GM12878 (cell line): Measurements from ENCODE around the gene PIR. TPM values are rescaled to one million over a fixed set of nuclear protein-coding genes. Genes with fewer than 3 reads are reported as not detected.

Experiments
- ATAC-seq: fragments of 200-7000 bp; cut with Tn5 transposase; 3 replicates; pipeline ENCODE4 v1.9.1; 2020; ENCODE audit warnings: mild to moderate bottlenecking, moderate library complexity
- BruUV-seq: library from RNA; stranded (reverse); fragments of 400-500 nt; replicated peaks from 2 replicates; lab custom pipeline; 2021; lab: Mats Ljungman, UMichigan
- CTCF ChIA-PET: fragments of 300-600 bp; sonication (Branson Sonifier 250); formaldehyde crosslinking; extraction: SDS; loops from one replicate; lab custom pipeline; 2021; ENCODE audit warnings: inconsistent platforms; lab: Yijun Ruan, JAX
- POLR2A ChIA-PET: fragments of 350-600 bp; formaldehyde crosslinking; extraction: SDS; loops from one replicate; lab custom pipeline; 2021; ENCODE audit warnings: inconsistent platforms; lab: Charles Lee
- RAD21 ChIA-PET: fragments of 300-600 bp; sonication (Branson Sonifier 250); formaldehyde crosslinking; loops from one replicate; lab custom pipeline; 2023; ENCODE audit warnings: antibody characterized with exemption; ENCODE audit not compliant: unreplicated experiment; lab: Charles Lee
- SMC1A ChIA-PET: fragments of 300-600 bp; sonication (Branson Sonifier 250); formaldehyde crosslinking; loops from one replicate; lab custom pipeline; 2023; ENCODE audit not compliant: unreplicated experiment, uncharacterized antibody; lab: Charles Lee
- DNase-seq: peaks from one replicate; pipeline ENCODE4 v3.0.0-alpha.2; 2011; ENCODE audit warnings: low read depth, low spot score
- FAIRE-seq: peaks from 3 replicates; lab custom pipeline; 2011; peaks lifted over from hg19 to GRCh38; lab: Jason Lieb, UNC
- H2AFZ ChIP-seq: 2 replicates; pipeline ENCODE4 v1.6.0; 2011; ENCODE audit warnings: low read depth, low read length, control low read depth; ENCODE audit not compliant: control insufficient read depth
- H3K27ac ChIP-seq: 2 replicates; pipeline ENCODE4 v1.5.1; 2011; ENCODE audit warnings: control low read depth; ENCODE audit not compliant: control insufficient read depth, insufficient read depth
- H3K27me3 ChIP-seq, 2 experiments: replicated peaks in 1 of 2; 2 replicates each; pipeline versions ENCODE4 v1.6.0 to v1.6.1; 2011; ENCODE audit warnings: low read length in 1 of 2; ENCODE audit not compliant: control insufficient read depth in 2 of 2, insufficient read depth in 2 of 2
- H3K36me3 ChIP-seq, 2 experiments: 2 replicates each; pipeline ENCODE4 v1.5.1; 2011; ENCODE audit warnings: low read length in 1 of 2; ENCODE audit not compliant: control insufficient read depth in 2 of 2, insufficient read depth in 2 of 2
- H3K4me1 ChIP-seq: 2 replicates; pipeline ENCODE4 v1.6.1; 2011; ENCODE audit warnings: mild to moderate bottlenecking, low read length, moderate library complexity, mixed read lengths; ENCODE audit not compliant: control insufficient read depth, insufficient read depth
- H3K4me2 ChIP-seq: 2 replicates; pipeline ENCODE4 v1.6.0; 2011; ENCODE audit warnings: control low read depth; ENCODE audit not compliant: control insufficient read depth, insufficient read depth
- H3K4me3 ChIP-seq: fragments of 200-600 bp; sonication (generic); 2 replicates; pipeline ENCODE4 v1.5.1; 2016
- H3K79me2 ChIP-seq: 2 replicates; pipeline ENCODE4 v1.6.0; 2011; ENCODE audit warnings: low read length; ENCODE audit not compliant: control insufficient read depth, insufficient read depth
- H3K9ac ChIP-seq: 2 replicates; pipeline ENCODE4 v1.8.0; 2011; ENCODE audit warnings: low read length, control low read depth, mixed read lengths; ENCODE audit not compliant: control insufficient read depth, insufficient read depth
- H3K9me3 ChIP-seq: replicated peaks from 3 replicates; pipeline ENCODE4 v1.5.1; 2011; ENCODE audit warnings: mild to moderate bottlenecking, low read length; ENCODE audit not compliant: control insufficient read depth, insufficient read depth
- H4K20me1 ChIP-seq: 2 replicates; pipeline ENCODE4 v1.6.0; 2011; ENCODE audit not compliant: control insufficient read depth, insufficient read depth
- BCL3 ChIP-seq: IDR thresholded peaks from 2 replicates; pipeline ENCODE4 v1.6.1; 2011; ENCODE audit warnings: borderline replicate concordance, low read depth, mild to moderate bottlenecking, moderate library complexity, low read length; ENCODE audit not compliant: insufficient read depth, poor library complexity, severe bottlenecking
- CEBPZ ChIP-seq: fragments of 150-350 bp; IDR thresholded peaks from 2 replicates; pipeline ENCODE4 v1.6.1; 2016; ENCODE audit warnings: low read depth, low read length
- E2F8 ChIP-seq: fragments of 450-650 bp; IDR thresholded peaks from 2 replicates; pipeline ENCODE4 v1.6.1; 2018; ENCODE audit warnings: mild to moderate bottlenecking, low read depth, moderate library complexity; ENCODE audit not compliant: partially characterized antibody
- ESRRA ChIP-seq: IDR thresholded peaks from 2 replicates; pipeline ENCODE4 v1.6.1; 2012; ENCODE audit warnings: mild to moderate bottlenecking, low read length, improper control_type of control experiment
- HDGF ChIP-seq: fragments of 450-650 bp; IDR thresholded peaks from 2 replicates; pipeline ENCODE4 v1.6.1; 2016; ENCODE audit warnings: antibody characterized with exemption
- MYC ChIP-seq: IDR thresholded peaks from 2 replicates; pipeline ENCODE4 v1.6.1; 2011; ENCODE audit warnings: mild to moderate bottlenecking, low read length, moderate library complexity, inconsistent platforms; ENCODE audit not compliant: insufficient read depth, insufficient replicate concordance, insufficient read length, severe bottlenecking
- PAX8 ChIP-seq: fragments of 450-650 bp; IDR thresholded peaks from 2 replicates; pipeline ENCODE4 v1.6.1; 2017; ENCODE audit warnings: mild to moderate bottlenecking, moderate library complexity
- POLR2A ChIP-seq: IDR thresholded peaks from 2 replicates; pipeline ENCODE4 v1.6.1; 2011; ENCODE audit warnings: low read depth, mild to moderate bottlenecking, low read length
- RAD21 ChIP-seq: IDR thresholded peaks from 2 replicates; pipeline ENCODE4 v1.6.1; 2011; ENCODE audit warnings: mild to moderate bottlenecking, low read depth, low read length, moderate library complexity; ENCODE audit not compliant: insufficient read depth
- RAD51 ChIP-seq: fragments of 450-650 bp; IDR thresholded peaks from 2 replicates; pipeline ENCODE4 v1.6.1; 2016; ENCODE audit warnings: moderate library complexity, mild to moderate bottlenecking, inconsistent platforms
- RFX5 ChIP-seq: IDR thresholded peaks from 2 replicates; pipeline ENCODE4 v1.6.1; 2011; ENCODE audit warnings: low read depth, low read length, improper control_type of control experiment
- SMAD5 ChIP-seq: IDR thresholded peaks from 2 replicates; pipeline ENCODE4 v1.6.1; 2016; ENCODE audit warnings: antibody characterized with exemption, low read depth
- SMC3 ChIP-seq: IDR thresholded peaks from 2 replicates; pipeline ENCODE4 v1.6.1; 2011; ENCODE audit warnings: low read length, improper control_type of control experiment, borderline replicate concordance
- ZNF384 ChIP-seq: IDR thresholded peaks from 2 replicates; pipeline ENCODE4 v1.6.1; 2012; ENCODE audit warnings: low read depth, mild to moderate bottlenecking, low read length, improper control_type of control experiment, borderline replicate concordance
- WGBS: methylation state at CpG from one replicate; pipeline ENCODE4 v1.1.6; 2016; ENCODE audit warnings: low lambda C conversion rate; ENCODE audit not compliant: insufficient replicate concordance, insufficient coverage; ENCODE audit errors: missing lambda C conversion rate; 5-methylcytosine and 5-hydroxymethylcytosine counted together
- in situ Hi-C: fragments of 300-500 bp; cut with MboI; formaldehyde crosslinking; loops from 9 replicates; pipeline ENCODE4 v1.14.3; 2018; ENCODE audit warnings: mixed read lengths
- intact Hi-C: fragments of 100-400 bp; cut with micrococcal nuclease; formaldehyde crosslinking; loops from one replicate; pipeline ENCODE4 v1.14.2; 2022; ENCODE audit not compliant: unreplicated experiment
- polyA plus RNA-seq, 11 experiments: library from polyadenylated mRNA; depleted of rRNA in 4 of 11; unstranded in 6 of 11; stranded (reverse) in 5 of 11; fragments of >200 nt; fragmentation: Nextera tagmentation in 4 of 11; fragmentation: Illumina TruSeq in 1 of 11; extraction: Ambion mirVana in 4 of 11; extraction: Trizol in 1 of 11; gene quantifications; 1 replicate in 1 of 11; 2 replicates in 10 of 11; pipeline versions ENCODE4 v1.2.1 to v1.2.3, GENCODE V29; 2011 to 2016; ENCODE audit warnings: inconsistent platforms in 2 of 11, missing spikeins in 2 of 11, low read depth in 1 of 11
- total RNA-seq, 4 experiments: library from RNA; depleted of rRNA in 3 of 4; stranded (reverse); fragments of >200 nt in 3 of 4; fragmentation: Illumina TruSeq in 1 of 4; extraction: Trizol in 1 of 4; gene quantifications; 2 replicates each; pipeline versions ENCODE4 v1.2.1 to v1.2.3, GENCODE V29; 2013 to 2021

Gene PIR
- total and polyA plus RNA-seq, 10 of the 15 experiments (the other 5 are each of a cell fraction or from before 2014, with no cell fraction given) = 3.8 to 16.5 (median 7.3) TPM

GRCh38 chrX:15530318-15530717 lies 37.2 kb upstream of the PIR start:
- BruUV-seq = no TSS peak
- ATAC-seq (no peak), DNase-seq (no peak), FAIRE-seq (no peak)
- WGBS = 29% methylated on average over 6 of the region's 6 CpGs
- POLR2A ChIA-PET = no interaction called here
- Histone ChIP-seq H3K4me3 (no peak overlapping the region), H3K79me2 (no peaks in the 10 kb centered on the region), H3K4me2 (no peak overlapping the region), H4K20me1 (no peaks in the 10 kb centered on the region), H3K27me3 (no peaks in the 10 kb centered on the region), H3K9ac (no peak overlapping the region), H3K9me3 (no peaks in the 10 kb centered on the region), H3K36me3 (no peaks in the 10 kb centered on the region), H3K4me1 (no peaks in the 10 kb centered on the region), H2AFZ (no peak overlapping the region), H3K27ac (no peak overlapping the region)
- CTCF ChIA-PET = no interaction called here
- in situ Hi-C loops = no loop called here
- no peak for TF ChIP-seq BCL3
- TF ChIP-seq CEBPZ = no peak
- no peak for TF ChIP-seq RAD51
- no peak for TF ChIP-seq POLR2A
- no peak for TF ChIP-seq PAX8
- TF ChIP-seq HDGF = no peak
- TF ChIP-seq SMC3 = no peak
- TF ChIP-seq SMAD5 = no peak
- TF ChIP-seq E2F8 = no peak
- TF ChIP-seq RFX5 = no peak
- TF ChIP-seq MYC = no peak
- no peak for TF ChIP-seq ZNF384
- TF ChIP-seq ESRRA = no peak
- TF ChIP-seq RAD21 = no peak
- intact Hi-C loops = no loop called here
- SMC1A ChIA-PET = interaction anchor here (1.0 kb wide), 1 partner anchor 9 kb away, joined by 3 read pairs; no protein-coding TSS in a partner anchor
- RAD21 ChIA-PET = no interaction called here
